Endothelial cell of umbilical vein (primary cell): Measurements from ENCODE around the gene LIMA1. TPM values are rescaled to one million over a fixed set of nuclear protein-coding genes. Genes with fewer than 3 reads are reported as not detected.

Experiments used
- BruUV-seq: library from RNA; stranded (reverse); fragments of 400-500 nt; replicated peaks from 2 replicates; lab custom pipeline; 2021; lab: Mats Ljungman, UMichigan
- CTCF ChIA-PET: fragments of 300-600, 350-600 bp; sonication (Branson Sonifier 250); formaldehyde crosslinking; loops from one replicate; lab custom pipeline; 2021; ENCODE audit warnings: antibody characterized with exemption, inconsistent platforms; lab: Charles Lee
- POLR2A ChIA-PET: fragments of 300-600, 350-600 bp; sonication (Branson Sonifier 250); formaldehyde crosslinking; loops from one replicate; lab custom pipeline; 2021; ENCODE audit warnings: antibody characterized with exemption, inconsistent platforms; lab: Charles Lee
- DNase-seq: peaks from one replicate; pipeline ENCODE4 v3.0.0-alpha.2; 2011; ENCODE audit warnings: low read depth, low spot score
- FAIRE-seq: peaks from 2 replicates; lab custom pipeline; 2011; peaks lifted over from hg19 to GRCh38; lab: Jason Lieb, UNC
- H2AFZ ChIP-seq: 2 replicates; pipeline ENCODE4 v1.6.0; 2012; ENCODE audit warnings: low read depth, low read length, control low read depth, inconsistent platforms
- H3K27ac ChIP-seq: 2 replicates; pipeline ENCODE4 v1.5.1; 2011; ENCODE audit warnings: low read depth, mild to moderate bottlenecking, control low read depth, low read length, moderate library complexity; ENCODE audit not compliant: insufficient read depth
- H3K27me3 ChIP-seq, 2 experiments: 2 replicates each; pipeline versions ENCODE4 v1.6.0 to v1.6.1; 2011; ENCODE audit warnings: low read length in 2 of 2, mixed read lengths in 1 of 2; ENCODE audit not compliant: control insufficient read depth in 2 of 2, insufficient read depth in 2 of 2
- H3K36me3 ChIP-seq, 2 experiments: 2 replicates in 1 of 2; 3 replicates in 1 of 2; pipeline ENCODE4 v1.5.1; 2011; ENCODE audit warnings: low read length in 2 of 2, mild to moderate bottlenecking in 1 of 2, moderate library complexity in 1 of 2; ENCODE audit not compliant: control insufficient read depth in 2 of 2, insufficient read depth in 2 of 2; ENCODE audit errors: extremely low read depth in 1 of 2
- H3K4me1 ChIP-seq: 3 replicates; pipeline ENCODE4 v1.5.1; 2011; ENCODE audit warnings: mild to moderate bottlenecking, low read length; ENCODE audit not compliant: control insufficient read depth, insufficient read depth; ENCODE audit errors: extremely low read depth
- H3K4me2 ChIP-seq: 2 replicates; pipeline ENCODE4 v1.6.1; 2011; ENCODE audit warnings: low read length, control low read depth, mixed read lengths; ENCODE audit not compliant: insufficient read depth
- H3K4me3 ChIP-seq, 3 experiments: fragments of 200-600 bp in 1 of 3; sonication (generic), shearing (Covaris generic) in 1 of 3; replicated peaks in 1 of 3; 2 replicates each; pipeline ENCODE4 v1.5.1; 2011 to 2016; ENCODE audit warnings: control low read depth in 3 of 3, low read length in 3 of 3, mild to moderate bottlenecking in 2 of 3, inconsistent platforms in 1 of 3, low read depth in 1 of 3, moderate library complexity in 1 of 3; ENCODE audit not compliant: insufficient read depth in 1 of 3
- H3K79me2 ChIP-seq: 2 replicates; pipeline ENCODE4 v1.6.0; 2012; ENCODE audit warnings: low read length, inconsistent platforms; ENCODE audit not compliant: control insufficient read depth, insufficient read depth
- H3K9ac ChIP-seq: replicated peaks from 2 replicates; pipeline ENCODE3; 2011; ENCODE audit warnings: low read length, control low read depth; ENCODE audit not compliant: insufficient read depth; ENCODE audit errors: extremely low read depth
- H3K9me1 ChIP-seq: replicated peaks from 3 replicates; pipeline ENCODE4 v1.6.0; 2011; ENCODE audit warnings: mild to moderate bottlenecking, low read length; ENCODE audit not compliant: control insufficient read depth, insufficient read depth; ENCODE audit errors: extremely low read depth
- H3K9me3 ChIP-seq: replicated peaks from 2 replicates; pipeline ENCODE4 v1.5.1; 2012; ENCODE audit warnings: low read length, inconsistent platforms; ENCODE audit not compliant: control insufficient read depth, insufficient read depth
- H4K20me1 ChIP-seq: replicated peaks from 2 replicates; pipeline ENCODE3; 2011; ENCODE audit warnings: mild to moderate bottlenecking, low read length; ENCODE audit not compliant: control insufficient read depth, insufficient read depth; ENCODE audit errors: extremely low read depth
- CTCF ChIP-seq, 2 donors: IDR thresholded peaks; 1 replicate in 1 of 2; 2 replicates in 1 of 2; pipeline ENCODE4 v1.5.1; 2011; ENCODE audit warnings: low read length in 2 of 2, mild to moderate bottlenecking in 2 of 2, moderate library complexity in 2 of 2, control low read depth in 1 of 2, inconsistent platforms in 1 of 2, low read depth in 1 of 2; ENCODE audit not compliant: insufficient read depth in 1 of 2; ENCODE audit errors: extremely low read depth in 1 of 2
- EZH2 ChIP-seq: IDR thresholded peaks from 2 replicates; pipeline ENCODE4 v1.6.1; 2012; ENCODE audit warnings: borderline replicate concordance, low read depth, mild to moderate bottlenecking, moderate library complexity, low read length, inconsistent platforms; ENCODE audit not compliant: severe bottlenecking
- FOS ChIP-seq: IDR thresholded peaks from 2 replicates; pipeline ENCODE4 v1.6.1; 2011; ENCODE audit warnings: mild to moderate bottlenecking, low read length, moderate library complexity, borderline replicate concordance; ENCODE audit not compliant: insufficient read depth
- GATA2 ChIP-seq: IDR thresholded peaks from 2 replicates; pipeline ENCODE4 v1.7.0; 2011; ENCODE audit warnings: low read depth, mild to moderate bottlenecking, moderate library complexity, mixed read lengths, low read length; ENCODE audit not compliant: insufficient read length, insufficient read depth
- JUN ChIP-seq: IDR thresholded peaks from 2 replicates; pipeline ENCODE4 v1.6.1; 2011; ENCODE audit warnings: borderline replicate concordance, low read depth; ENCODE audit not compliant: insufficient read length, insufficient read depth
- MAX ChIP-seq: IDR thresholded peaks from 2 replicates; pipeline ENCODE4 v1.6.1; 2011; ENCODE audit not compliant: insufficient read depth, insufficient read length
- MYC ChIP-seq: IDR thresholded peaks from one replicate; pipeline ENCODE4 v1.6.1; 2011; ENCODE audit warnings: mild to moderate bottlenecking, low read depth, low read length
- POLR2A ChIP-seq: IDR thresholded peaks from 2 replicates; pipeline ENCODE4 v1.6.1; 2012; ENCODE audit warnings: low read depth, mild to moderate bottlenecking, control low read depth, low read length
- POLR2AphosphoS5 ChIP-seq: IDR thresholded peaks from 2 replicates; pipeline ENCODE4 v1.6.1; 2012; ENCODE audit warnings: low read depth, mild to moderate bottlenecking, control low read depth, low read length, moderate library complexity; ENCODE audit not compliant: insufficient read depth
- dilution Hi-C: fragments of 300-500 bp; cut with MboI; formaldehyde crosslinking; loops from one replicate; pipeline ENCODE4 v1.15.0; 2019; ENCODE audit warnings: low sequenced_read_pairs; ENCODE audit not compliant: extremely low pct_ligation_motif_present
- intact Hi-C: fragments of 100-400 bp; cut with micrococcal nuclease; formaldehyde crosslinking; loops from one replicate; pipeline ENCODE4 v1.10.0; 2022
- polyA plus RNA-seq, 4 experiments: library from polyadenylated mRNA; depleted of rRNA in 3 of 4; stranded (reverse) in 3 of 4; unstranded in 1 of 4; fragments of >200 nt; gene quantifications; 2 replicates each; pipeline versions ENCODE4 v1.2.1 to v1.2.3, GENCODE V29; 2011 to 2012; ENCODE audit warnings: missing spikeins in 1 of 4
- total RNA-seq: library from RNA; stranded (reverse); gene quantifications from 2 replicates; pipeline ENCODE4 v1.2.3, GENCODE V29; 2021

Gene LIMA1
- total and polyA plus RNA-seq, 2 donors (not counting 3 experiments of a cell fraction or from before 2014, with no cell fraction given), result 35.0 to 87.3 TPM

GRCh38 chr12:50271724-50272247 is 11.5 kb downstream of the LIMA1 start:
- H4K20me1 ChIP-seq, result no peaks in the 10 kb centered on the region
- peaks cover 17% of the 10 kb centered on the region for H3K4me1 ChIP-seq
- dilution Hi-C loops (no loop called here), intact Hi-C loops (no loop called here)
- POLR2A ChIA-PET, result no interaction called here
- H3K4me2 ChIP-seq, result peak overlapping the region; percentile 97
- no peak for FAIRE-seq
- no peaks in the 10 kb centered on the region for H3K27me3 ChIP-seq
- H3K27ac ChIP-seq, result peak overlapping the region; percentile 12
- peak overlapping the region in 2 of 3 experiments; percentile 26 to 29 for H3K4me3 ChIP-seq
- TF ChIP-seq CTCF (IDR thresholded peaks at IDR 0.05; ENCODE audit: extremely low read depth in 1 of 2, insufficient read depth in 1 of 2, low read depth in 1 of 2, low read length in 2 of 2), result no peak
- TF ChIP-seq GATA2, result no peak
- TF ChIP-seq FOS, result no peak
- TF ChIP-seq MAX, result no peak
- TF ChIP-seq POLR2AphosphoS5, result no peak
- TF ChIP-seq EZH2, result no peak
- no peak for TF ChIP-seq POLR2A
- TF ChIP-seq JUN, result no peak
- no peak for TF ChIP-seq MYC
- peak overlapping the region; percentile 96 for H2AFZ ChIP-seq
- no peaks in the 10 kb centered on the region for H3K9me3 ChIP-seq
- no peaks in the 10 kb centered on the region for H3K79me2 ChIP-seq
- no peaks in the 10 kb centered on the region for H3K9me1 ChIP-seq
- H3K9ac ChIP-seq, result peak overlapping the region; percentile 56
- CTCF ChIA-PET, result interaction anchor here (0.6 to 2.0 kb wide), 4 partner anchors 11 to 160 kb away, joined by 3 to 6 read pairs (median 4); partner anchors contain the start of genes COX14 and LIMA1
- no peaks in the 10 kb centered on the region for H3K36me3 ChIP-seq
- BruUV-seq, result no TSS peak
- DNase-seq, result peak; percentile 63
